Lower lobe of right lung (tissue), 2 donors: ENCODE measurements around the gene TMEM150B. TPM values are rescaled to one million over a fixed set of nuclear protein-coding genes. Genes with fewer than 3 reads are reported as not detected.

ENCODE experiments used
- ATAC-seq, 2 donors: fragments of 200-7000 bp; cut with Tn5 transposase; one replicate each; pipeline ENCODE4 v1.9.1; 2020 to 2022; ENCODE audit warnings: mild to moderate bottlenecking in 2 of 2, moderate library complexity in 2 of 2
- DNase-seq: peaks from one replicate; pipeline ENCODE4 v3.0.0-alpha.2; 2020
- H3K27ac ChIP-seq: fragments of 200-600 bp; one replicate; pipeline ENCODE4 v1.8.0; 2022
- H3K27me3 ChIP-seq: fragments of 200-600 bp; one replicate; pipeline ENCODE4 v1.8.0; 2022; ENCODE audit warnings: low read depth
- H3K36me3 ChIP-seq: fragments of 200-600 bp; one replicate; pipeline ENCODE4 v1.8.0; 2022; ENCODE audit warnings: mild to moderate bottlenecking
- H3K4me1 ChIP-seq: fragments of 200-600 bp; one replicate; pipeline ENCODE4 v1.8.0; 2022
- H3K4me3 ChIP-seq: fragments of 200-600 bp; one replicate; pipeline ENCODE4 v1.8.0; 2022; ENCODE audit warnings: mild to moderate bottlenecking
- H3K9me3 ChIP-seq: fragments of 200-600 bp; one replicate; pipeline ENCODE4 v1.8.0; 2022
- CTCF ChIP-seq: fragments of 200-600 bp; IDR thresholded peaks from one replicate; pipeline ENCODE4 v1.8.0; 2022; ENCODE audit warnings: antibody characterized with exemption, mild to moderate bottlenecking
- intact Hi-C: fragments of 100-400 bp; cut with DNase I; formaldehyde crosslinking; loops from one replicate; pipeline ENCODE4 v1.11.0; 2022
- total RNA-seq: library from RNA; stranded (reverse); fragmentation: NEBNext Ultra II Directional; extraction: Animal tissue kit (Norgen Biotek cat#: 25700); gene quantifications from one replicate; pipeline ENCODE4 v1.2.1, GENCODE V29; 2021
- donor health status: DM: no; HTN: yes; CAD: no; lungs with severe emphysema.

Gene TMEM150B
- total RNA-seq, 1 donor from 2014 or later: 45.5 TPM

GRCh38 chr19:55266404-55266803 lies 58.7 kb downstream of the TMEM150B start:
- DNase-seq (no peak), ATAC-seq (no peak)
- H3K36me3 ChIP-seq: peaks cover 13% of the 10 kb centered on the region
- H3K27me3 ChIP-seq: no peaks in the 10 kb centered on the region
- H3K27ac ChIP-seq: no peak overlapping the region
- H3K4me1 ChIP-seq: no peaks in the 10 kb centered on the region
- no peak overlapping the region for H3K4me3 ChIP-seq
- no peak for TF ChIP-seq CTCF
- H3K9me3 ChIP-seq: no peaks in the 10 kb centered on the region
- intact Hi-C loops: no loop called here

DNA sequence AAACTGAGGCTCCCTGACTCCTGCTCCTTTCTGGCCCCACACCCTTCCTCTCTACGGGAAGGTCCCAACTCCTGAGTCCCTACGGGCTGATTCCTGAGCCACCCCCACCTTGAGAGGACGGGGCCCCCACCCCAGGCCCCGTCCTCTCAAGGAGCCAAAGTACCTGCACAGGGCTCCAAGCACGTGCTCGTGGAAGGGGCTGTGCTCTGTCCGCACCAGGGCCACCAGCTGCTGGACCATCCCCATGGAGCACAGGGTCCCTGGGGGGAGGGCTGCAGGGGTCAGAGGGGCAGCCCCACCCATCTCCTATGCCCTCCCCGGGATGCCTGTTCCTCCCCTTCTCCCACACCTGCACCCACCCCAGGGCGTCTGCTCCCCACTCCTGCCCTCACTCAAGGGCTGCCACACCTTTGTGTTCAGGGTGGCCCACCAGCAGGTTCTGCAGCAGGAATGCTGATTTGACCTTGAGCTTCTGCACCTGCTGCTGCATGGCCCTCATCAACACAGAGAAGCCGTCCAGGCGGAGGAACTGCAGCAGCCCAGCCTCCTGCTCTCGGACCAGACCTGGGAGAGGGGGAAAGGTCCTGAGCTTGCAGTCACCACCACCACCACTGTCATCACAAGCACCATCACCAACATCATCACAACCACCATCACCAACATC lies 59.3 kb downstream of the TMEM150B start:
- intact Hi-C loops: no loop called here
- no peak overlapping the region for H3K27ac ChIP-seq
- H3K27me3 ChIP-seq: no peaks in the 10 kb centered on the region
- no peak overlapping the region for H3K4me3 ChIP-seq
- DNase-seq: no peak
- H3K4me1 ChIP-seq: no peaks in the 10 kb centered on the region
- TF ChIP-seq CTCF: no peak
- H3K9me3 ChIP-seq: no peaks in the 10 kb centered on the region
- ATAC-seq: no peak
- H3K36me3 ChIP-seq: peaks cover 10% of the 10 kb centered on the region

DNA sequence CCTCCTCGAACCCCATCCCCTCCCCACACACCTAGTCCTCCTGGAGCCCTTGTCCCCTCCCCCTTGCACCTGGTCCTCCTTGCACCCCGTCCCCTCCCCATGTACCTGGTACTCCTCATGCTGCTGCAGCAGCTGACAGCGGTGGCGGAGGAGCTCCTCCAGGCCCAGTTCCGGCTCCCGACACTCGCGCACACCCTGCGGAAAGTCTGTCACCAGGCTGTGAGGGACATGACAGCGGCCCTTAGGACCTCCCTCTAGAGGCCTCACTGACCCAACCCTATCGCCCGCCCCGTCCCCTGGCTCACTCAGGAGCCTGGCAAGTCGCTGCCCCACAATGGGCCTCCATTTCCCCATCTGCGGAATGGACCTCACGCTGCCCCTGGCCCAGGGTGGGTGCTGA lies 60.0 kb downstream of the TMEM150B start:
- Histone ChIP-seq H3K27me3 (no peaks in the 10 kb centered on the region), H3K27ac (no peak overlapping the region), H3K9me3 (no peaks in the 10 kb centered on the region), H3K4me1 (peaks cover 1% of the 10 kb centered on the region), H3K4me3 (no peak overlapping the region), H3K36me3 (peaks cover 10% of the 10 kb centered on the region)
- no peak for TF ChIP-seq CTCF
- intact Hi-C loops: no loop called here
- DNase-seq (no peak), ATAC-seq (no peak)

DNA sequence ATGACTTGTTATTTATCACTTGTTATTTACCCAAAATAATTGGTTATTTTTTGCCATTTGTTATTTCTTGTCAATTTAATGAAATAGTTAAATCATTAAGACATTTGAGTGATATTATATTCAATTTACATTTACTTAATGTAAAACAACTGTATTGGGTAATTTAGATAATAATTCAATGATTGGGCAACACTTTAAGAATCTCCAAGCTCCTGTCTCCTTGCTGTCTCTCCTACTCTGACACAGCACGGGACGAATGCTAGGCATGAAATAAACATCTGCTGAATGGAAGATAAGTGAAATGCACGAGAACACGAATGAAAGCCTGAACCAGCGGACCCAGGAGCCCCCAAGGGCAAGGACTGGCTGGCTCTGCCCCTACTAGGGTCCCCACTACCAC lies 60.6 kb downstream of the TMEM150B start:
- TF ChIP-seq CTCF: no peak
- H3K27ac ChIP-seq: no peak overlapping the region
- peaks cover 10% of the 10 kb centered on the region for H3K36me3 ChIP-seq
- intact Hi-C loops: no loop called here
- no peaks in the 10 kb centered on the region for H3K9me3 ChIP-seq
- H3K4me1 ChIP-seq: peaks cover 8% of the 10 kb centered on the region
- no peak for ATAC-seq
- H3K4me3 ChIP-seq: no peak overlapping the region
- DNase-seq: no peak
- H3K27me3 ChIP-seq: no peaks in the 10 kb centered on the region

Other genes starting within 250 kb of the TMEM150B start
- 28.1 TPM for gene EPS8L1, start 249.5 kb downstream of the TMEM150B start, total RNA-seq
- gene PPP1R12C, start 207.7 kb downstream of the TMEM150B start, total RNA-seq: 103 TPM
- gene TNNT1, start 176.1 kb downstream of the TMEM150B start, total RNA-seq: not detected
- gene TNNI3, start 167.6 kb downstream of the TMEM150B start, total RNA-seq: 2.3 TPM
- gene DNAAF3, start 158.7 kb downstream of the TMEM150B start, total RNA-seq: 12.8 TPM
- not detected for gene SYT5, start 145.1 kb downstream of the TMEM150B start, total RNA-seq
- gene PTPRH, start 115.8 kb downstream of the TMEM150B start, total RNA-seq: 0.30 TPM
- 4.8 TPM for gene TMEM86B, start 96.6 kb downstream of the TMEM150B start, total RNA-seq
- gene PPP6R1, start 66.3 kb downstream of the TMEM150B start, total RNA-seq: 69.1 TPM
- 23.9 TPM for gene HSPBP1, start 45.2 kb downstream of the TMEM150B start, total RNA-seq
- gene BRSK1, start 41.3 kb downstream of the TMEM150B start, total RNA-seq: 1.0 TPM
- gene KMT5C, start 14.5 kb upstream of the TMEM150B start, total RNA-seq: 14.7 TPM
- gene COX6B2, start 29.4 kb upstream of the TMEM150B start, total RNA-seq: not detected
- gene GARIN5B, start 37.9 kb upstream of the TMEM150B start, total RNA-seq: not detected
- gene IL11, start 45.1 kb upstream of the TMEM150B start, total RNA-seq: not detected
- 16.2 TPM for gene TMEM190, start 51.5 kb upstream of the TMEM150B start, total RNA-seq
- 16.4 TPM for gene TMEM238, start 59.0 kb upstream of the TMEM150B start, total RNA-seq
- gene RPL28, start 60.6 kb upstream of the TMEM150B start, total RNA-seq: 1,501 TPM
- 18.6 TPM for gene UBE2S, start 82.4 kb upstream of the TMEM150B start, total RNA-seq
- gene SHISA7, start 118.0 kb upstream of the TMEM150B start, total RNA-seq: not detected
- 28.6 TPM for gene ISOC2, start 136.3 kb upstream of the TMEM150B start, total RNA-seq
- not detected for gene C19orf85, start 139.4 kb upstream of the TMEM150B start, total RNA-seq
- gene ZNF628, start 151.3 kb upstream of the TMEM150B start, total RNA-seq: 7.1 TPM
- 16.6 TPM for gene NAT14, start 159.8 kb upstream of the TMEM150B start, total RNA-seq
- 4.7 TPM for gene SSC5D, start 163.1 kb upstream of the TMEM150B start, total RNA-seq
- gene SBK2, start 211.8 kb upstream of the TMEM150B start, total RNA-seq: not detected
- 0.80 TPM for gene SBK3, start 220.2 kb upstream of the TMEM150B start, total RNA-seq